PC-9 (cell line): ENCODE data around the gene PIK3IP1. TPM values are rescaled to one million over a fixed set of nuclear protein-coding genes. Genes with fewer than 3 reads are reported as not detected.

Experiments used
- BruUV-seq: library from RNA; stranded (reverse); fragments of 400-500 nt; replicated peaks from 2 replicates; lab custom pipeline; 2021; lab: Mats Ljungman, UMichigan
- CTCF ChIA-PET: fragments of 300-600 bp; sonication (Branson Sonifier 250); formaldehyde crosslinking; loops from one replicate; lab custom pipeline; 2022; ENCODE audit warnings: antibody characterized with exemption; lab: Charles Lee
- POLR2A ChIA-PET: fragments of 300-600 bp; sonication (Branson Sonifier 250); formaldehyde crosslinking; loops from one replicate; lab custom pipeline; 2022; ENCODE audit warnings: antibody characterized with exemption; ENCODE audit not compliant: unreplicated experiment; lab: Charles Lee
- DNase-seq, 2 experiments: peaks; one replicate each; pipeline versions ENCODE4 v3.0.0 to v3.0.0-alpha.2; 2015 to 2022; ENCODE audit warnings: mixed read lengths in 1 of 2
- H2AFZ ChIP-seq: fragments of 200-600 bp; sonication (generic); 2 replicates; pipeline ENCODE4 v1.8.1; 2017; ENCODE audit warnings: antibody characterized with exemption
- H3F3A ChIP-seq: fragments of 200-600 bp; sonication (generic); 2 replicates; pipeline ENCODE4 v1.8.1; 2017; ENCODE audit warnings: antibody characterized with exemption, mild to moderate bottlenecking, low read depth; ENCODE audit not compliant: insufficient read depth
- H3K27ac ChIP-seq: fragments of 200-600 bp; sonication (generic); 2 replicates; pipeline ENCODE4 v1.6.1; 2016; ENCODE audit warnings: mixed run types
- H3K27me3 ChIP-seq: fragments of 200-600 bp; sonication (generic); 2 replicates; pipeline ENCODE4 v1.6.1; 2016; ENCODE audit warnings: low read depth, mixed run types; ENCODE audit not compliant: insufficient read depth
- H3K36me3 ChIP-seq: fragments of 200-600 bp; sonication (generic); 2 replicates; pipeline ENCODE4 v1.6.1; 2016; ENCODE audit warnings: low read depth, mixed run types
- H3K4me1 ChIP-seq: fragments of 200-600 bp; sonication (generic); replicated peaks from 2 replicates; pipeline ENCODE4 v1.6.1; 2016; ENCODE audit warnings: mixed run types; ENCODE audit not compliant: insufficient read depth
- H3K4me2 ChIP-seq: fragments of 200-600 bp; sonication (generic); 2 replicates; pipeline ENCODE4 v1.6.1; 2017; ENCODE audit warnings: mixed run types
- H3K4me3 ChIP-seq: fragments of 200-600 bp; sonication (generic); 2 replicates; pipeline ENCODE4 v1.6.1; 2016; ENCODE audit warnings: mixed run types
- H3K79me2 ChIP-seq: fragments of 200-600 bp; sonication (generic); 2 replicates; pipeline ENCODE4 v1.6.1; 2017; ENCODE audit warnings: low read depth, mixed run types
- H3K9me2 ChIP-seq: fragments of 200-600 bp; sonication (generic); 2 replicates; pipeline ENCODE4 v1.8.1; 2017; ENCODE audit warnings: mild to moderate bottlenecking; ENCODE audit not compliant: insufficient read depth
- H3K9me3 ChIP-seq: fragments of 200-600 bp; sonication (generic); 2 replicates; pipeline ENCODE4 v1.8.1; 2016; ENCODE audit warnings: low read depth; ENCODE audit not compliant: insufficient read depth
- H4K20me1 ChIP-seq: fragments of 200-600 bp; sonication (generic); 2 replicates; pipeline ENCODE4 v1.8.1; 2017; ENCODE audit not compliant: insufficient read depth
- EZH2 ChIP-seq: fragments of 200-600 bp; sonication (generic); IDR thresholded peaks from 2 replicates; pipeline ENCODE4 v1.8.0; 2017; ENCODE audit warnings: antibody characterized with exemption, low read depth
- intact Hi-C: fragments of 100-400 bp; cut with micrococcal nuclease; formaldehyde crosslinking; loops from one replicate; pipeline ENCODE4 v1.10.0; 2022; ENCODE audit not compliant: unreplicated experiment
- total RNA-seq: library from RNA; stranded (reverse); gene quantifications from 2 replicates; pipeline ENCODE4 v1.2.3, GENCODE V29; 2021
- TF ChIP-seq, protein P1 (sequence below): fragments of 200-600 bp; sonication (generic); conservative IDR thresholded peaks from 2 replicates; pipeline ENCODE4 v1.6.1; 2017; ENCODE audit warnings: mixed run types, antibody characterized with exemption, mild to moderate bottlenecking, moderate library complexity

The PIK3IP1 gene
- total RNA-seq, 1 experiment from 2014 or later: 15.7 TPM

DNA sequence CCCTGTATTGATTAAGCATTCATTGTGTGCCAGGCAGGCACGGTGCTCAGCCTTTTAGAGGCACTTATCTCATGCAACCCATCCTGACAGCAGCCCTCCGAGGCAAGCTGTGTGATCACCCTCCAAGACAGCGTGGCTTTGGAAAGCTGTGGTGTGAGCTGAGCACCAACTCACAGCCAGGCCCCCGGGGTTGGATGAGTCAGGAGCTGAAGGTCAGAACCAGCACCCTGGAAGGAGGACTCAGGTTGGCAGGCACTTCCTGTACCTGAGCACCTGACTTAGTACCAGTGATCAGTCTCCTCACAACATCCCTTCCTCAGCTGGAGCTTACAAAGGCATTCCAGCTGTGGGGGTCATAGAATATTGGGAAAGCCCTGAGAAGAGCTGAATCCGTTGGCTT, 44.9 kb upstream of the PIK3IP1 start:
- DNase-seq: peak; percentile 28 to 61
- peaks cover 34% of the 10 kb centered on the region for H3K4me1 ChIP-seq
- intact Hi-C loops: no loop called here
- no peak overlapping the region for H3K4me3 ChIP-seq
- H3K27ac ChIP-seq: no peak overlapping the region
- POLR2A ChIA-PET: interaction anchor here (0.7 kb wide), 1 partner anchor 224 kb away, joined by 4 read pairs; no protein-coding TSS in a partner anchor
- peaks cover 40% of the 10 kb centered on the region for H3K79me2 ChIP-seq
- H2AFZ ChIP-seq: no peak overlapping the region
- no peaks in the 10 kb centered on the region for H3K9me2 ChIP-seq
- CTCF ChIA-PET: interaction anchor here (0.6 kb wide), 1 partner anchor 219 kb away, joined by 3 read pairs; no protein-coding TSS in a partner anchor
- no peak for TF ChIP-seq EZH2
- TF ChIP-seq, protein P1, sequence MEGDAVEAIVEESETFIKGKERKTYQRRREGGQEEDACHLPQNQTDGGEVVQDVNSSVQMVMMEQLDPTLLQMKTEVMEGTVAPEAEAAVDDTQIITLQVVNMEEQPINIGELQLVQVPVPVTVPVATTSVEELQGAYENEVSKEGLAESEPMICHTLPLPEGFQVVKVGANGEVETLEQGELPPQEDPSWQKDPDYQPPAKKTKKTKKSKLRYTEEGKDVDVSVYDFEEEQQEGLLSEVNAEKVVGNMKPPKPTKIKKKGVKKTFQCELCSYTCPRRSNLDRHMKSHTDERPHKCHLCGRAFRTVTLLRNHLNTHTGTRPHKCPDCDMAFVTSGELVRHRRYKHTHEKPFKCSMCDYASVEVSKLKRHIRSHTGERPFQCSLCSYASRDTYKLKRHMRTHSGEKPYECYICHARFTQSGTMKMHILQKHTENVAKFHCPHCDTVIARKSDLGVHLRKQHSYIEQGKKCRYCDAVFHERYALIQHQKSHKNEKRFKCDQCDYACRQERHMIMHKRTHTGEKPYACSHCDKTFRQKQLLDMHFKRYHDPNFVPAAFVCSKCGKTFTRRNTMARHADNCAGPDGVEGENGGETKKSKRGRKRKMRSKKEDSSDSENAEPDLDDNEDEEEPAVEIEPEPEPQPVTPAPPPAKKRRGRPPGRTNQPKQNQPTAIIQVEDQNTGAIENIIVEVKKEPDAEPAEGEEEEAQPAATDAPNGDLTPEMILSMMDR: no peak
- H3K9me3 ChIP-seq: no peaks in the 10 kb centered on the region
- BruUV-seq: no TSS peak
- peaks cover 19% of the 10 kb centered on the region; the same call in 1 of the 2 replicates for H3F3A ChIP-seq
- no peaks in the 10 kb centered on the region for H3K27me3 ChIP-seq
- H3K4me2 ChIP-seq: peak overlapping the region; percentile 7
- H4K20me1 ChIP-seq: peaks cover 9% of the 10 kb centered on the region
- H3K36me3 ChIP-seq: peaks cover 47% of the 10 kb centered on the region

DNA sequence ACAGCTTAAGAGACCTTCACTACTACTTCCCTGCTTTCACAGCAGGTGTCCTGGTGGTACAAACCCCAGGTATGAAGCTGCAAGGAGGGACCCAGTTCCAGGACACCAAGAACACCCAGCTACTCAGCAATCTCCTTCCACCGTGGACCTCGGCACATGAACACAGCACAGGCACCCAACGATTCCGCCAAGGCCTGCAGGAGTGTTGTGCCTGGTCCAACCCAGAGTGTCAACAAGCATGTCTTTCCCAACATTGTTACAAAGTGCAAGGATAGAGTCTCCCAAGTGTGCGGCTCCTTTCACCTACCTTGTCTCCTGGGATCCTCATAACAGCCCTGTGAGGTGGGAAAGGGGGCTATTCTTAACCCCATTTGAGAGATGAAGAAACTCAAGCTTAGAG, 42.0 kb upstream of the PIK3IP1 start:
- no peaks in the 10 kb centered on the region for H3K27me3 ChIP-seq
- CTCF ChIA-PET: interaction anchor here (0.5 to 0.6 kb wide), 2 partner anchors 19 to 127 kb away, joined by 3 to 5 read pairs; no protein-coding TSS in a partner anchor
- POLR2A ChIA-PET: no interaction called here
- no peak overlapping the region for H3K27ac ChIP-seq
- intact Hi-C loops: no loop called here
- H3K36me3 ChIP-seq: peaks cover 48% of the 10 kb centered on the region
- H3F3A ChIP-seq: peaks cover 24% of the 10 kb centered on the region; the same call in 1 of the 2 replicates
- BruUV-seq: no TSS peak
- H2AFZ ChIP-seq: no peak overlapping the region
- peaks cover 26% of the 10 kb centered on the region for H3K4me1 ChIP-seq
- no peaks in the 10 kb centered on the region for H3K9me2 ChIP-seq
- H3K4me3 ChIP-seq: no peak overlapping the region
- H3K9me3 ChIP-seq: no peaks in the 10 kb centered on the region
- no peak overlapping the region for H3K4me2 ChIP-seq
- peaks cover 9% of the 10 kb centered on the region for H4K20me1 ChIP-seq
- no peak for TF ChIP-seq EZH2
- TF ChIP-seq, protein P1: no peak
- no peak for DNase-seq
- H3K79me2 ChIP-seq: peaks cover 14% of the 10 kb centered on the region; the same call in 1 of the 2 replicates

DNA sequence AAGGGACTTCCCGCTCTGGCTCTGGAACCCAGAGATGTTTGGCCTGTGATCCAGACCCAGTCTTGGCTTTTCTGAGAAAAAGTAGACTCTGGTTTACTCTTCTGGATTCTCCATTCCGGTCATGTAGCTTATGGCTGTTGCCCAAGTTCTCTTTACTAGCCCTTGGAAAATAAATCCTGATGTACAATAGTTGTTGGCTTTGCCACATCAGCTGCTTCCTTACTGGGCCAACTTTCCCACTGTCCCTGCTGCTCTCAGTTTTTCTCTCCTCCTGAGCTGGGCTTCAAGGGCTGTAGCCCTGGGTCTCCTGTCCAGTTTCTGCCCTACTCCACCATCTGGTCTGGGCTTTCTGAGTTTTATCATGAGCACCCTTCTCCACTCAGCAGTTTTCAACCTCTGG, 41.4 kb upstream of the PIK3IP1 start:
- intact Hi-C loops: no loop called here
- ChIA-PET CTCF (no interaction called here), POLR2A (no interaction called here)
- no peaks in the 10 kb centered on the region for H3K9me2 ChIP-seq
- peaks cover 7% of the 10 kb centered on the region; the same call in 1 of the 2 replicates for H3K79me2 ChIP-seq
- no TSS peak for BruUV-seq
- H4K20me1 ChIP-seq: peaks cover 9% of the 10 kb centered on the region
- H3K36me3 ChIP-seq: peaks cover 43% of the 10 kb centered on the region
- no peak overlapping the region for H3K4me2 ChIP-seq
- H3K27me3 ChIP-seq: no peaks in the 10 kb centered on the region
- peaks cover 30% of the 10 kb centered on the region for H3K4me1 ChIP-seq
- H3K9me3 ChIP-seq: no peaks in the 10 kb centered on the region
- H3K27ac ChIP-seq: no peak overlapping the region
- TF ChIP-seq EZH2: no peak
- TF ChIP-seq, protein P1: no peak
- H3F3A ChIP-seq: peaks cover 24% of the 10 kb centered on the region; the same call in 1 of the 2 replicates
- H3K4me3 ChIP-seq: no peak overlapping the region
- H2AFZ ChIP-seq: no peak overlapping the region
- no peak for DNase-seq
